Fibroblast of the aortic adventitia (primary cell): Measurements from ENCODE around the gene LRCH1. TPM values are rescaled to one million over a fixed set of nuclear protein-coding genes. Genes with fewer than 3 reads are reported as not detected.
A peak's percentile ranks its signal among the peaks of the same experiment; 100 is the strongest.

Source experiments
- DNase-seq: peaks from one replicate; pipeline ENCODE4 v3.0.0-alpha.2; 2010; ENCODE audit warnings: low read depth
- H3K4me3 ChIP-seq: 2 replicates; pipeline ENCODE4 v1.5.1; 2011; ENCODE audit warnings: low read depth, mild to moderate bottlenecking, control low read depth, low read length, moderate library complexity
- total RNA-seq: library from RNA; depleted of rRNA; stranded (reverse); fragments of >200 nt; gene quantifications from 2 replicates; pipeline ENCODE4 v1.2.3, GENCODE V29; 2012; ENCODE audit warnings: low replicate concordance
- TF ChIP-seq, protein P1 (sequence below): IDR thresholded peaks from 2 replicates; pipeline ENCODE4 v1.5.1; 2011; ENCODE audit warnings: mild to moderate bottlenecking, low read length, control low read depth, inconsistent platforms; ENCODE audit not compliant: insufficient read depth

The LRCH1 gene
- total RNA-seq, 1 donor, result 9.5 TPM

DNA sequence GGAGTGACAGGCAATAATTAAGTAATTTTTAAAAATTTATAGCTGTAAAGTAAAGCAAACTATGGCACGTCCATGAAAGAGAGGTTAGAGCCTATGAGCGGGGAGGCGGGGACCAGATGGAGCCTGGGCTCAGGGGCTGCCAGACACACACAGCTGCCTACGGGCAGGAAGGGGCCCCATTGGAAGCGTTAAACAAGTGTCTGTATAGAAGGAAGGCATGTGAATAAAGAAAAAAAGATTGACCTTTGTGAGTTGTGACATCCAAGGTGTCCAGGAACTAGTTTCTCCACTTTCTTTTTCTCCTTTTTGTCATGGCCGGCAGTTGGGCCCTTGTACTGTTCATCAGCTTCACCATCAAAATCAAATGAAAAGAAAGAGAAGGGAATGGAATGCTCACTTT lies 56.8 kb downstream of the LRCH1 start:
- no peak for DNase-seq
- TF ChIP-seq, protein P1, sequence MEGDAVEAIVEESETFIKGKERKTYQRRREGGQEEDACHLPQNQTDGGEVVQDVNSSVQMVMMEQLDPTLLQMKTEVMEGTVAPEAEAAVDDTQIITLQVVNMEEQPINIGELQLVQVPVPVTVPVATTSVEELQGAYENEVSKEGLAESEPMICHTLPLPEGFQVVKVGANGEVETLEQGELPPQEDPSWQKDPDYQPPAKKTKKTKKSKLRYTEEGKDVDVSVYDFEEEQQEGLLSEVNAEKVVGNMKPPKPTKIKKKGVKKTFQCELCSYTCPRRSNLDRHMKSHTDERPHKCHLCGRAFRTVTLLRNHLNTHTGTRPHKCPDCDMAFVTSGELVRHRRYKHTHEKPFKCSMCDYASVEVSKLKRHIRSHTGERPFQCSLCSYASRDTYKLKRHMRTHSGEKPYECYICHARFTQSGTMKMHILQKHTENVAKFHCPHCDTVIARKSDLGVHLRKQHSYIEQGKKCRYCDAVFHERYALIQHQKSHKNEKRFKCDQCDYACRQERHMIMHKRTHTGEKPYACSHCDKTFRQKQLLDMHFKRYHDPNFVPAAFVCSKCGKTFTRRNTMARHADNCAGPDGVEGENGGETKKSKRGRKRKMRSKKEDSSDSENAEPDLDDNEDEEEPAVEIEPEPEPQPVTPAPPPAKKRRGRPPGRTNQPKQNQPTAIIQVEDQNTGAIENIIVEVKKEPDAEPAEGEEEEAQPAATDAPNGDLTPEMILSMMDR, result no peak
- H3K4me3 ChIP-seq, result no peak overlapping the region

DNA sequence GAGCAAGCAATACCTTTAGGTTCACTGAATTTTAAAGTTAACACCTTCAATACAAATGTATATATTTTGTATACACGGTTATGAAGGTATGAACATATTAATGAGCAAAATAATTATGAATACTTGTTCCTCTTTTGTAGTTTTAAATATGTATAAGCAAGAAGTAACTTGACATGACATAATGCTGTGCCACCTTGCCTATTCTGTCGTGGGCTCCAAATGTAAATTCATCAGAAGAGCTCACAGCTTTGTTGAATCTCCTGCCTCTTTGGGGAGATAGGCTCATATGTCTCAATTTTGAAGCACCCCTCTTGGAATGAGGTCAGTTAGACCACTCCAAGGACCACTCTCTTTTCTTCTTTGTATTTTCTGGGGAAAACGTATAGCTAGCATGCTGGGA lies 59.3 kb downstream of the LRCH1 start:
- no peak for DNase-seq
- TF ChIP-seq, protein P1, result no peak
- no peak overlapping the region for H3K4me3 ChIP-seq

DNA sequence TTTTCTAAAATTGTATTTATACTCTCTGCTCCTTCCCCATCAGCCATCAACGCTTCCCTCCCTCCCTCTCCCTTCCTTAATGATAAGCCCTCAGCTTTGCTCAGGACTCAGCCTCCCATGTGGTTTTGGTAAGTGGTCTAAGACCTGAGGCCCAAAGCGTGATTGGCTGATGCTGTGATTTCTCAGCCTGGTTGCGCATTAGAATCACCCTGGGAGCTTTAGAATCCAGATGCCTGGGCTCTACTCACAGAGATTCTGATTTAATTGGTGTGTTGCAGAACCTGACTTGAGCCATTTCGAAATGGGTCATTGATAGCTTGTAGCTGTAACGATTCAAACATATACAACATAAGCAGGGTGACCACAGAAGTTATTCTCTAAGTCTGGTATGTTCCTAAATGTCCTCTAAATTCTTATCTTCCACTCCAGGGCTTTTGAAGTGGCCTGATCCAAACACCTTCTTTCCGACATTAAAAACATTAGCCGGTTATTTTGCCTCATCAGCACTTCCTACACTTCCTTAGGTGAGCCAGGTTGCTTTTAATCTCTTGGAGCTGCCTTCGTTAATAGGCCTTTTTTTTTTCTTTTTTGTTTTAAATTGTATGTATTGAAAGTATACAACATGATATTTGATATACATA lies 60.6 kb downstream of the LRCH1 start:
- H3K4me3 ChIP-seq, result no peak overlapping the region
- TF ChIP-seq, protein P1, result no peak
- DNase-seq, result no peak

DNA sequence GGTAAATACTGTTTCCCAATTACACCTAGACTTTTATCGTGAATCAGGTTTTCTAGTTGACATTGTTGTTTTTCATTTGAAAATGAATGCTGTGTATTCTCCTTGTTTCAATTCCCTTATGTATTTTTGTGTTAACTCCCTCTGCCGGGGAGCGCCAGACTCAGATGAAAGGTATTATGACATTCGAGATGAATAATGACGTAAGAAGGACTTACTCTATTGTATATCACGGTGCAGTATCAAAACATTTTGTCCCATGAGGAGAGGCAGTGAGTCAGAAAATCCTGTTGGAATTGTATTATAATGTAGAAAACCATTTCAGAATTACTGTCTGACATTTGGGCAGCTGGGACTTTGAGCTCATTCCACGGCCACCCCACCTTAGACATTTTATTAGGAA lies 61.6 kb downstream of the LRCH1 start:
- H3K4me3 ChIP-seq, result no peak overlapping the region
- DNase-seq, result peak; percentile 88

DNA sequence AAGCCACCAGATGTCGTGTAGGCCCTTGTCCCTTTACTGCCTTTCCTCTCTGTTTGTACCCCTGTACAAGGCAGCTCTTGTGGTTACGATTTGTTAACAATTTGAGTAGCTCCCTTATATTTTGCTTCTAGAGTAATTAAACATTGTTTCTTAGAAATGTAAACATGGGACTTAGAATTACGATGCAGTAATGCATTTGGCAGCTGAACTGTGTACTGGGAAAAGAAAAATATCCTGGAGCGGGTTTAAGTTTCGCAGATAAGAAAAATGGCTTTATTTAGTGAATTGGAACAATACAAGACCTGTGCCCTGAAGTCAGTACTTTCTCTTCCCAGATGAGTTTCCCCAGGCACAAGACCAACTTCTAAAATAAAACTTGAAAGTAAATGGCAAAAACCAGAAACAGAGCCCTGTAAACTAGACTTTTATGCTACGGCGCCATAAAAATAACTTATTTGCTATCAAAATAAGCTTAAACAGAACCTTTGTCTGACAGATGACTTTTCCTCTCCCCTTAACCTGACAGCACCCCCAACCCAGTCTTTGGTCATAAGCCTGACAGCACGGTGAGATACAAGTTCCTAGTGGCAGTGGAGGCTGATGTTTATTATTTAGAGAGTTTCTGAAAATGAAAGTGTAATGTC lies 63.0 kb downstream of the LRCH1 start:
- TF ChIP-seq, protein P1, result no peak
- peak; percentile 70 for DNase-seq
- peak overlapping the region; percentile 51 for H3K4me3 ChIP-seq

More for the DNA sequence above, 61.6 kb downstream of the LRCH1 start:
- TF ChIP-seq, protein P1, result peak; percentile 43

DNA sequence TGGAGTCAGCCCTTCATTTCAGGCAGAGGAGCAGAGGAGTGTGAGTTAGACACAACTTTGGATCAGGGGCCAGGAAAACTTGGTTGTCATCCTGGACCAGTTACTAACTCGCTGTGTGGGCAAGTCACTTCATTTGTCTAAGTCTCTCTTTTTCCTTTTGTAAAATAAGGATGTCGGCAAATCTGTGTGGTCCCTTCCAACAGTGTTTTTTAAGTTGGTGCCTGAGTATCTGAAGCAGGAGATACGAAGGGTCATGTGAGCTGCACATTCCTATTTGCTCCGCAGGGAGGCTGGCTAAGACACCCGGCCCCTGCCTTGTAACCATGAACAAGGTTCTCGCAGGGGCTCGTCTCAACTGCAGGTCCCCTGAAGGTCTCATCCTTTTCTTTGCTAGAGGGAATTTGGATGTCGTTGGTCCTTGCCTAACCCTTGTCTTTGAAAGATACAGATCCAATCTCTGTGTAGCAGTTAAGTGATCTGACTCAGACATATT lies 64.3 kb downstream of the LRCH1 start:
- peak; percentile 38 for DNase-seq

More for the DNA sequence above, 64.3 kb downstream of the LRCH1 start:
- no peak overlapping the region for H3K4me3 ChIP-seq
- TF ChIP-seq, protein P1, result no peak
